Measurements from ENCODE around the gene PROSER2.

GRCh38 chr10:11849911-11850310 lies 26.8 kb downstream of the PROSER2 start:
- no peak for TF ChIP-seq YY1 (IDR thresholded peaks at IDR 0.05; ENCODE audit: insufficient read depth, insufficient read length)
- TF ChIP-seq ZNF274 (IDR thresholded peaks at IDR 0.05; ENCODE audit: low read depth, low read length): no peak
- no peak for TF ChIP-seq SUZ12 (IDR thresholded peaks at IDR 0.05; ENCODE audit: extremely low read depth, insufficient read depth, insufficient read length)
